ENCODE measurements around the gene AGAP3.

AGAP3 gene

GRCh38 chr7:151074817-151075661 is 11.2 kb upstream of the AGAP3 start:
- DNase-seq (ENCODE audit: low read depth in 2 of 2) = no peak

DNA sequence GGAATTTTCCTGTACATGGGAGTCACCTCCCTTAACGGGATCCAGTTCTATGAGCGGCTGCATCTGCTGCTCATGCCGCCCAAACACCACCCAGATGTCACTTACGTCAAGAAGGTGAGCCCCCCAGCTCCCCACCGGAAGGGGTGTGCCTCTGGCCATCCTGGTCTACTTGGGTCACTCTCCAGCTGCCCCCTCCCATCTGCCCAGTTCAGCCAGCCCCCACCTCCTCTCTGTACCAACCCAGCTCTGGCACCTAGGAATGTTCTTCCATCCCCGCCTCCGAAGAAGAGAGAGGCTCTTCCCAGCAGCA is 10.7 kb upstream of the AGAP3 start:
- DNase-seq (ENCODE audit: low read depth in 2 of 2) = no peak

GRCh38 chr7:151075978-151076426 is 10.3 kb upstream of the AGAP3 start:
- no peak for DNase-seq (ENCODE audit: low read depth in 2 of 2)

GRCh38 chr7:151076863-151077704 is 9.2 kb upstream of the AGAP3 start:
- no peak for DNase-seq (ENCODE audit: low read depth in 2 of 2)

GRCh38 chr7:151077705-151078232 is 8.5 kb upstream of the AGAP3 start:
- no peak for DNase-seq (ENCODE audit: low read depth in 2 of 2)

GRCh38 chr7:151078233-151079040 is 7.8 kb upstream of the AGAP3 start:
- no peak for DNase-seq (ENCODE audit: low read depth in 2 of 2)

GRCh38 chr7:151079199-151079910 is 6.9 kb upstream of the AGAP3 start:
- DNase-seq (ENCODE audit: low read depth in 2 of 2) = no peak

- DNase-seq (ENCODE audit: low read depth in 2 of 2) = no peak
Measured at GRCh38 chr7:151080067-151080521, 6.2 kb upstream of the AGAP3 start.

DNA sequence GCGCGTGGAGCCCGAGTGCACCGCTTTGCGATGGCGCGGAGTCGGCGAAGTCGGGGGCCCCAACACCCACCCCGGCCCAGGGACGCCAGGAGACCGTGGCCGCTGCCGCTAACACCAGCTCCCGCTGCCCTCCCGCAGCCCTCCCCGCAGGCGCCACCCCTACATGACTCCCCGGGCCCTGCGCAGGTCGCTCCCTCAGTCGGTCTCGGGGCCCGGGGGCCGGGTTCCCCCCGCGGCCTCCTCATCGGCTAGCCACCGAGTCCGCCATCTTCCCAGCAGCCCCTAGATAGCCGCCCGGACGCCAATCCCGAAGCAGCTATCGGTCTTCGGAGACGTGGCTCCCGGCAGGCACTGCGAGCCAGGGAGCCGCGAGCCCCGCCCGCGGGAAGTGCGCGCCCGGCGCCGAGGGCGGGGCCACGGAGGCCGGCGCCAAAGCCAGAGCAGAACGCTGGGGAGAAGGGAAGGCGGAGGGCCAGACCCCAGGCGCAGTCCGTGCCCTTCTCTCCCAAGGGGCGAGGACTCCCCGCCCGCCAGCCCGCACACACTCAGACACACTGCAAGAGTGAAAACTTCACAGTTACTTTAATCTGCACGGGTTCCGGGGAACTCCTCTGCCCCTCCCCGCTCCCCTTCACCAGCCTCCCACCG is 5.6 kb upstream of the AGAP3 start, which contains the start of gene FASTK:
FASTK (minus strand) TSS at position 288 of the 648 bp plus-strand sequence; CDS start at position 245, 43 bp downstream.
- peak; percentile 73 to 77 for DNase-seq (ENCODE audit: low read depth in 2 of 2)

DNA sequence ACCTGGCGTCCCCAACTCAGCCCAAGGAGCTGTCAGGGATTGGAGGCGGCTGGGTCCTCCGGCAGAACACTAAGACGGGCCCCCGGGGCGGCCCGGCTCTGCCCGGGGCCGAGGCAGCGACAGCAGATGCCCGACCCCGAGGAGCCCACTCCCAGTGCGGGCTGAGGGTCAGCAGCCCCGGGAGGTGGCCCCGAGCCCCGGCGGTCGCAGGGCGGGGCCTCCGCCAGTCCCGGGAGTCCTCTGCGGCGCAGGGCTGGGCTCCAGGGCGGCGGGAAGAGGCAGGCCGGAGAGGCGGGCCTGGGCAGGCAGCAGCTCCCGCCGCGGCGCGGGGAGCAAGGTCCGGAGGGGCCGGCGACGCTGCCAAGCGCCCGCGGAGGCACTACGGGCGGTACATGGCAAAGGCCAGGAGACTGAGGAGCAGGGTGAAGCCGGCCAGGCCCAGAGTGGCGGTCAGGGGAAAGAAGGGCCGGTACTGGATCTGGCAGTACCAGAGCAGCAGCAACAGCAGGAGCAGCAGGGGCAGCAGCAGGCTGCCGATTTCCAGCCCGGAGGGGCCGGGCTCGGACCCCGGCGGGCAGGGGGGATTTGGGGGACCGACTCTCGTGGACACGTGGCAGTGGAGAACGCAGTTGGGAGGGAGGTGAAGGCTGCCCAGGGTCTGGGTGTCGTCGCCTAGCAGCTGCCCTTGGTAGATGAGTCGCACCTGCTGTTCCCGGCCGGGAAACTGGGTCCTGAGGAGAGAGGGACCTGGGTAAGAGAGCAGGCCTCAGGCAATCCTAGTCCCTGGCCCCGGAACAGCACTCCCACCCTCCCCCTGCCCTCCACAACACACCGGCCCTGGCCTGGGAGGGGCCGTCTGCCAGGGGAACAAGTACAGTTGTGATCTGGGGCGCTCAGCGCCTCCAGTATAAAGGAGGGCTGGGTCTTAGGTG is 4.8 kb upstream of the AGAP3 start:
- DNase-seq (ENCODE audit: low read depth in 2 of 2) = no peak

GRCh38 chr7:151082141-151083070 is 3.9 kb upstream of the AGAP3 start:
- no peak for DNase-seq (ENCODE audit: low read depth in 2 of 2)

- DNase-seq (ENCODE audit: low read depth in 2 of 2) = peak; percentile 64 to 73
Measured at GRCh38 chr7:151083071-151083823, 3.0 kb upstream of the AGAP3 start, which contains the start of gene TMUB1. TMUB1 (minus strand) TSS chr7:151083493; CDS start chr7:151082563, 930 bp downstream.

GRCh38 chr7:151083824-151084160 is 2.5 kb upstream of the AGAP3 start:
- DNase-seq (ENCODE audit: low read depth in 2 of 2) = no peak

- DNase-seq (ENCODE audit: low read depth in 2 of 2) = no peak
Measured at GRCh38 chr7:151085329-151085690, 965 bp upstream of the AGAP3 start.

DNA sequence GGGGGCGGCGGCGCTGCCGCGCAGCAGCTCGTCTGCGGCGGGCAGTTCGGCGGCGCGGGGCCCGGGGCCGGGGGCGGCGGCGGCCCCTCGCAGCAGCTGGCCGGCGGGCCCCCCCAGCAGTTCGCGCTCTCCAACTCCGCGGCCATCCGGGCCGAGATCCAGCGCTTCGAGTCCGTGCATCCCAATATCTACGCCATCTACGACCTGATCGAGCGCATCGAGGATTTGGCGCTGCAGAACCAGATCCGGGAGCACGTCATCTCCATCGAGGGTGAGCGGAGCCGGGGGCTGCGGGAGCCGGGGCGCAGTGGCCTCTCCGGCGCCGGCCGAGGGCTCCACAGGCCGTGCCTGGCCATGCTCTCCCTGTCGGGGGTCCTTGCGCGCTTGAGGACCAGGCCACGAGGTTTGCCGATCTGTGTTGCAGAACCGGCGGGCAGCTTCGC is 548 bp downstream of the AGAP3 start:
- no peak for DNase-seq (ENCODE audit: low read depth in 2 of 2)

DNA sequence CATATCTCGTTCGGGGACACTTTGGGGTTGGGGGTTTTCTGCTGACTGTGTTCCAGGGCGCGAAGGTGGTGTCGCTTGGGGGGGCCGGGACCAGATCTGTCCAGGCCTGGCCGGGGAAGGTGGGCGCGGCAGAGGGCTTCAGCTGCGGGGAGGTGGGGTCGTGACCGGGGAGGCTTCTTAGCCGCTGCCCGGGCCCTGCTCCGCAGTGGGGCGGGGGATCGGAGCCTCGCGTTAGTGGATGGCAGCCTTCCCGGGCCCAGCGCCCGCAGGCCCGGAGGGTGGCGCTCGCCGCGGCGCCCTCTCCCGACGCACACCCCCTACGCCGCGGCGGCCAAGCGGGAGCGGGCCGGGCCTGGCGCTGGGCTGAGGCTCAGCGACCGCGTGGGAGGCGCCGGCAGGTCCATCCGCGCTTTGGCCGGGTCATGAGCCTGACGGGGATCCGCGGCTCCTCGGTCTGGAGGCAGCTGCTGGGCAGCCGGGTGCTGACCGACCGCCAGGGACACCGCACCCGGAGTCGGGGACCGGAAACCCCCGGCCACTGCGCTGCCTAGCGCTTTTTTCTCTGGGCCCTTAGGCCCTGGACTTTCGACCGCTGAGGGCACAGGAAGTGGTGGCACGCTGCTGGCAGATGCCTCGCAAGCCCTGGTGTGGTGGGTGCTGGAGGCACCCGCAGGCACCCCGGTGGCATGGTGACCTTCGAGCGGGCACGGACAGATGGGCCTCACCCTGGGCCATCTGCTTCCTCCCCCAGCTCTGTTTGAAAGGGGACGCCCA is 1.2 kb downstream of the AGAP3 start:
- DNase-seq (ENCODE audit: low read depth in 2 of 2) = no peak
